OCI-LY3 (cell line): Measurements from ENCODE around the gene SDF2L1.

Experiments used
- H2AFZ ChIP-seq: fragments of 200-600, 300-600 bp; shearing (Covaris generic); 2 replicates; pipeline ENCODE4 v1.6.0; 2014; ENCODE audit warnings: antibody characterized with exemption, low read depth, low read length
- H3K27ac ChIP-seq: fragments of 200-600, 300-600 bp; sonication (generic); 2 replicates; pipeline ENCODE4 v1.5.1; 2014; ENCODE audit warnings: mild to moderate bottlenecking, low read length, moderate library complexity, mixed read lengths
- H3K27me3 ChIP-seq: fragments of 200-600, 300-600 bp; sonication (generic); 2 replicates; pipeline ENCODE4 v1.6.1; 2014; ENCODE audit warnings: low read depth, low read length, mixed read lengths
- H3K36me3 ChIP-seq: fragments of 200-600, 300-600 bp; sonication (generic); replicated peaks from 2 replicates; pipeline ENCODE3; 2014; ENCODE audit warnings: low read depth, low read length, mixed read lengths
- H3K4me1 ChIP-seq: fragments of 300-600, 200-600 bp; sonication (generic); 2 replicates; pipeline ENCODE4 v1.6.1; 2014; ENCODE audit warnings: low read length, mixed read lengths
- H3K4me2 ChIP-seq: fragments of 200-600, 300-600 bp; sonication (generic); 2 replicates; pipeline ENCODE4 v1.6.1; 2014; ENCODE audit warnings: low read length, mixed read lengths
- H3K4me3 ChIP-seq: fragments of 300-600, 200-600 bp; sonication (generic); 2 replicates; pipeline ENCODE4 v1.5.1; 2014; ENCODE audit warnings: antibody characterized with exemption, mild to moderate bottlenecking, low read length, moderate library complexity
- H3K79me2 ChIP-seq: fragments of 300-600, 200-600 bp; shearing (Covaris generic); 2 replicates; pipeline ENCODE4 v1.6.1; 2014; ENCODE audit warnings: mild to moderate bottlenecking, low read length, mixed read lengths
- H3K9ac ChIP-seq: fragments of 300-600, 200-600 bp; shearing (Covaris generic); 2 replicates; pipeline ENCODE4 v1.6.0; 2014; ENCODE audit warnings: mild to moderate bottlenecking, low read length, moderate library complexity
- H3K9me3 ChIP-seq: fragments of 200-600, 300-600 bp; shearing (Covaris generic); 2 replicates; pipeline ENCODE4 v1.6.1; 2014; ENCODE audit warnings: low read length, mixed read lengths; ENCODE audit not compliant: insufficient read depth
- H4K20me1 ChIP-seq: fragments of 200-600, 300-600 bp; sonication (generic); 2 replicates; pipeline ENCODE4 v1.6.1; 2016; ENCODE audit warnings: low read length, mixed read lengths; ENCODE audit not compliant: insufficient read depth
- EZH2phosphoT487 ChIP-seq: fragments of 200-600 bp; shearing (Covaris generic); IDR thresholded peaks from 2 replicates; pipeline ENCODE4 v1.6.1; 2018; ENCODE audit warnings: antibody characterized with exemption, mixed run types, low read depth
- TF ChIP-seq, protein P1 (sequence below): fragments of 200-600, 300-600 bp; sonication (generic); IDR thresholded peaks from 2 replicates; pipeline ENCODE4 v1.5.1; 2014; ENCODE audit warnings: antibody characterized with exemption, low read length, low read depth

The SDF2L1 gene

DNA sequence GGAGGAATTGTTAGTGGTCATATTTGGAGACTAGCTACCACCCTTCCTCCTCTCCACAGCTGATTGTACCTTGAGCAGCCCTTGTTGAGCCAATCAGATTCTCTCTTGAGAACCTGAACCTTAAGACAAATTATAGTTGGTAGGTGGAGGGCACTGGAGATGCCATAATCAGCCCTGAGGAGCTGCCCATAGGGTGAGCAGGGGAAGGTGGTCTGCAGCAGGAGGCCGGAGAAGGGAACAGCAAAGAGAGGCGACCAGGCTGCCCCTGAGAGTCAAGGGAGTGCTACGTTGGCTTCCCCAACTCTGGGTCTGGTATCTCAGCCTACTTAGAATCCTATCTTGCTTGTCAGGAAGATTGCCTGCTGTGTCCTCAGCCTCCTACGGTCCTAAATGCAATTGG lies 2.7 kb upstream of the SDF2L1 start:
- no peak overlapping the region for H3K9ac ChIP-seq
- H3K9me3 ChIP-seq = no peaks in the 10 kb centered on the region
- H3K4me2 ChIP-seq = no peak overlapping the region
- no peak overlapping the region for H3K27ac ChIP-seq
- peaks cover 18% of the 10 kb centered on the region for H3K79me2 ChIP-seq
- H3K4me3 ChIP-seq = no peak overlapping the region
- TF ChIP-seq EZH2phosphoT487 = no peak
- H3K27me3 ChIP-seq = no peaks in the 10 kb centered on the region; the same call in 1 of the 2 replicates
- H2AFZ ChIP-seq = no peak overlapping the region
- peaks cover 15% of the 10 kb centered on the region for H3K4me1 ChIP-seq
- H3K36me3 ChIP-seq = peaks cover 4% of the 10 kb centered on the region
- H4K20me1 ChIP-seq = peaks cover 10% of the 10 kb centered on the region

DNA sequence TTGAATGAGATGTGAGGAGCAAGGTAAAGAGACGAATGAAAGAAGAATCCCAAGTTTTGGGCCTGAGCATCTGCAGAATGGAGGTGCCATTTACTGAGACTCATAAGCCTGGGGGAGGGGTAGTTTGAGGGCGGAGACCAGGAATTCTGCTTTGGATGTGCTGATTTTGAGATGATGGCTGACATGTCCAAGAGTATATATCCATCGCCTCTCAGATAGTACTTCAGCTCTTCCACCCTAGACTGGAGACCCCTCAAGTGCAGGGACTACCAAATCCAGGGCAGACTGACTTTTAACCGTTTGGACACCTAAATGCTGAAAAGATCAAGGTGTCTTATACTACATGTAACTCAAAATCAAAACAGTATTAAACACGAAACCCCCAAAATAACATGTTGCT lies 1.3 kb upstream of the SDF2L1 start:
- TF ChIP-seq, protein P1, sequence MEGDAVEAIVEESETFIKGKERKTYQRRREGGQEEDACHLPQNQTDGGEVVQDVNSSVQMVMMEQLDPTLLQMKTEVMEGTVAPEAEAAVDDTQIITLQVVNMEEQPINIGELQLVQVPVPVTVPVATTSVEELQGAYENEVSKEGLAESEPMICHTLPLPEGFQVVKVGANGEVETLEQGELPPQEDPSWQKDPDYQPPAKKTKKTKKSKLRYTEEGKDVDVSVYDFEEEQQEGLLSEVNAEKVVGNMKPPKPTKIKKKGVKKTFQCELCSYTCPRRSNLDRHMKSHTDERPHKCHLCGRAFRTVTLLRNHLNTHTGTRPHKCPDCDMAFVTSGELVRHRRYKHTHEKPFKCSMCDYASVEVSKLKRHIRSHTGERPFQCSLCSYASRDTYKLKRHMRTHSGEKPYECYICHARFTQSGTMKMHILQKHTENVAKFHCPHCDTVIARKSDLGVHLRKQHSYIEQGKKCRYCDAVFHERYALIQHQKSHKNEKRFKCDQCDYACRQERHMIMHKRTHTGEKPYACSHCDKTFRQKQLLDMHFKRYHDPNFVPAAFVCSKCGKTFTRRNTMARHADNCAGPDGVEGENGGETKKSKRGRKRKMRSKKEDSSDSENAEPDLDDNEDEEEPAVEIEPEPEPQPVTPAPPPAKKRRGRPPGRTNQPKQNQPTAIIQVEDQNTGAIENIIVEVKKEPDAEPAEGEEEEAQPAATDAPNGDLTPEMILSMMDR = no peak
- no peak for TF ChIP-seq EZH2phosphoT487
- H2AFZ ChIP-seq = no peak overlapping the region
- no peak overlapping the region for H3K27ac ChIP-seq
- H3K79me2 ChIP-seq = peaks cover 18% of the 10 kb centered on the region
- no peaks in the 10 kb centered on the region for H3K9me3 ChIP-seq
- H3K4me3 ChIP-seq = peak overlapping the region; percentile 89
- H4K20me1 ChIP-seq = peaks cover 10% of the 10 kb centered on the region
- peak overlapping the region; percentile 96 for H3K4me2 ChIP-seq
- H3K9ac ChIP-seq = peak overlapping the region; percentile 85; the same call in 1 of the 2 replicates
- no peaks in the 10 kb centered on the region; the same call in 1 of the 2 replicates for H3K27me3 ChIP-seq
- H3K4me1 ChIP-seq = peaks cover 19% of the 10 kb centered on the region
- peaks cover 4% of the 10 kb centered on the region for H3K36me3 ChIP-seq

DNA sequence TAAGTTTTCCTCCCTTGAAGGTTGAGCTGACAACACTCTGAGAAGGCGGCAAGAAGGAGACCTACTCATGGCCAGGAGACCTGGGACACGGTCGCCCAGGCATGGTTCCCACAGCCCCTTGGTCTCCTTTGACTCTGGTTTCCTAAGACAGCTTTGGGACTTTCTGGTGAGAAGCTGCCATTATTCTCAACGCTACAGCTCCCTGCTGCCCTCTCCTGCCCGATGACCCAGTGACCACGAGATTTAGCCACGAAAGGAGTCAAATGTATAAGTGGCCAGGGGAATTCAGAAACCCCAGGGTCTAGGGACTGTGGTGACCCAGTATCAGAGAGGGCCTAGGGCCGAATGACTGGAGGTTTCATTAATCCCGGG lies 699 bp upstream of the SDF2L1 start:
- Histone ChIP-seq H3K9ac (peak overlapping the region; percentile 85), H3K9me3 (no peaks in the 10 kb centered on the region), H2AFZ (peak overlapping the region; percentile 82), H3K27me3 (no peaks in the 10 kb centered on the region; the same call in 1 of the 2 replicates), H3K4me3 (peak overlapping the region; percentile 89), H3K4me2 (peak overlapping the region; percentile 96), H4K20me1 (peaks cover 10% of the 10 kb centered on the region), H3K27ac (no peak overlapping the region), H3K79me2 (peaks cover 18% of the 10 kb centered on the region), H3K4me1 (peaks cover 24% of the 10 kb centered on the region), H3K36me3 (peaks cover 7% of the 10 kb centered on the region)
- TF ChIP-seq EZH2phosphoT487 = no peak
- TF ChIP-seq, protein P1 = peak; percentile 8; the same call in 1 of the 2 replicates

DNA sequence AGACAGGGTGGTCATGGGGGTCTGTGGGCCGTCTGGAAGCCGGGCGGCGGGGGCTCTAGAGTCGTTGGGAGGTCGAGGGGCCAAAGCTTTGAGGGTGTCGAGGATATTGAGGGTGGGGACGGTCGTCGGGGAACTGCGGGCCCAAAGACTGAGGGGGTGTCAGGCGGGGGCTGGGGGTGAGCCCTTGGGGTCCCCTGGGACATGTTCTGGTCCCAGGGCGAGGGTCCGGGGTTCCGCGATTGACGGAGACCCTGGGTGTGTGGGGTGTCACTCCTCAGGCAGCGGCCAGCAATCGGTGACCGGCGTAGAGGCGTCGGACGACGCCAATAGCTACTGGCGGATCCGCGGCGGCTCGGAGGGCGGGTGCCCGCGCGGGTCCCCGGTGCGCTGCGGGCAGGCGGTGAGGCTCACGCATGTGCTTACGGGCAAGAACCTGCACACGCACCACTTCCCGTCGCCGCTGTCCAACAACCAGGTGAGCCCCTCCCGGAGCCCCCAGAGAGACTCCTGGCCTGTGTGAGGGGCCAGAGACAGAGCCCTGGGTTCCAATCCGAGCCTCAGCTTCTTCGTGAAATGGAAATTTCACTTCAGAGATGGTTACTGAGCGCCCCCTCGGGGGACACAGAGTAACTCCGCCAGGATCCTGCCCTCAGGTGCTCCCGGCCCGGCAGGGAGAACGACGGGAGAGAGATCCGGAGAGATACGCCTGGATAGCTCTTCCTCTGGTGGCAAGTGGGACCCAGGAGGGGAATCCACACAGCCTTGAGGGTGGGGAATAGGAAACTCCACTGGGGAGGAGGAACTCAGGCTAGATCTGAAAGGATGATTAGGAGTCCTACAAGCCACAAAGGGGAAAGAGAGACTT lies 714 bp downstream of the SDF2L1 start:
- TF ChIP-seq, protein P1 = peak; percentile 89
- no peak for TF ChIP-seq EZH2phosphoT487
- peak overlapping the region; percentile 73 for H2AFZ ChIP-seq
- H3K9ac ChIP-seq = peak overlapping the region; percentile 84
- peaks cover 10% of the 10 kb centered on the region for H4K20me1 ChIP-seq
- H3K4me1 ChIP-seq = peaks cover 26% of the 10 kb centered on the region
- H3K27ac ChIP-seq = peak overlapping the region; percentile 25
- H3K27me3 ChIP-seq = no peaks in the 10 kb centered on the region; the same call in 1 of the 2 replicates
- peaks cover 9% of the 10 kb centered on the region for H3K36me3 ChIP-seq
- peak overlapping the region; percentile 82 for H3K4me2 ChIP-seq
- peak overlapping the region; percentile 89 for H3K4me3 ChIP-seq
- H3K9me3 ChIP-seq = no peaks in the 10 kb centered on the region
- H3K79me2 ChIP-seq = peaks cover 18% of the 10 kb centered on the region
